ENCODE data around the gene PRKAG2.

DNA sequence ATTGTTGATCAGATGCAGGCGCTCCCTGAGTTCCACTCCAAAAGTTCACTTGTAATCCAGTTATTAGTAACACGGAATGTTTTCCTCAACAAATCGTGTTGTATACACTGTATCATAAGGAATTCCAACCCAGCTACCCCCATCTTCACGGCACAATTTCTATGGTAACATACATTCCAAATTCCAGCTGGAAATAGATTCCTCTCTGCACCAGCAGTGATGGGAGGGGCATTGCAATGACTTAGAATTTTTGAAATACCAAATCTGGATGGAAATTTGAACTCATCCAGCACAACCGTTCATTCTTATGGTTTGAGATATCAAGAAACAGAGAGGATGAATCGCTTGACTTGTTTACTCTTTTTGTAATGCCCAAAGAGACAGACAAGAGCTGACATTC, 318.3 kb downstream of the PRKAG2 start:
- TF ChIP-seq, protein P1, sequence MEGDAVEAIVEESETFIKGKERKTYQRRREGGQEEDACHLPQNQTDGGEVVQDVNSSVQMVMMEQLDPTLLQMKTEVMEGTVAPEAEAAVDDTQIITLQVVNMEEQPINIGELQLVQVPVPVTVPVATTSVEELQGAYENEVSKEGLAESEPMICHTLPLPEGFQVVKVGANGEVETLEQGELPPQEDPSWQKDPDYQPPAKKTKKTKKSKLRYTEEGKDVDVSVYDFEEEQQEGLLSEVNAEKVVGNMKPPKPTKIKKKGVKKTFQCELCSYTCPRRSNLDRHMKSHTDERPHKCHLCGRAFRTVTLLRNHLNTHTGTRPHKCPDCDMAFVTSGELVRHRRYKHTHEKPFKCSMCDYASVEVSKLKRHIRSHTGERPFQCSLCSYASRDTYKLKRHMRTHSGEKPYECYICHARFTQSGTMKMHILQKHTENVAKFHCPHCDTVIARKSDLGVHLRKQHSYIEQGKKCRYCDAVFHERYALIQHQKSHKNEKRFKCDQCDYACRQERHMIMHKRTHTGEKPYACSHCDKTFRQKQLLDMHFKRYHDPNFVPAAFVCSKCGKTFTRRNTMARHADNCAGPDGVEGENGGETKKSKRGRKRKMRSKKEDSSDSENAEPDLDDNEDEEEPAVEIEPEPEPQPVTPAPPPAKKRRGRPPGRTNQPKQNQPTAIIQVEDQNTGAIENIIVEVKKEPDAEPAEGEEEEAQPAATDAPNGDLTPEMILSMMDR (conservative IDR thresholded peaks at IDR 0.05; ENCODE audit: low read length) = no peak
- TF ChIP-seq EZH2phosphoT487 (IDR thresholded peaks at IDR 0.05; ENCODE audit: borderline replicate concordance) = no peak
